NCI-H345 treated with DMSO at 0.1 percent for 48 hours (cell line): ENCODE data around the gene STAT6.
"Not testable (repeated sequence)": the region's sequence is repeated elsewhere in the genome, so short reads cannot be mapped to it uniquely, and the experiment has no call there.

Experiments used
- DNase-seq: peaks from one replicate; lab custom pipeline; 2025; ENCODE audit not compliant: unreplicated experiment; lab: John Stamatoyannopoulos, UW

Gene STAT6

DNA sequence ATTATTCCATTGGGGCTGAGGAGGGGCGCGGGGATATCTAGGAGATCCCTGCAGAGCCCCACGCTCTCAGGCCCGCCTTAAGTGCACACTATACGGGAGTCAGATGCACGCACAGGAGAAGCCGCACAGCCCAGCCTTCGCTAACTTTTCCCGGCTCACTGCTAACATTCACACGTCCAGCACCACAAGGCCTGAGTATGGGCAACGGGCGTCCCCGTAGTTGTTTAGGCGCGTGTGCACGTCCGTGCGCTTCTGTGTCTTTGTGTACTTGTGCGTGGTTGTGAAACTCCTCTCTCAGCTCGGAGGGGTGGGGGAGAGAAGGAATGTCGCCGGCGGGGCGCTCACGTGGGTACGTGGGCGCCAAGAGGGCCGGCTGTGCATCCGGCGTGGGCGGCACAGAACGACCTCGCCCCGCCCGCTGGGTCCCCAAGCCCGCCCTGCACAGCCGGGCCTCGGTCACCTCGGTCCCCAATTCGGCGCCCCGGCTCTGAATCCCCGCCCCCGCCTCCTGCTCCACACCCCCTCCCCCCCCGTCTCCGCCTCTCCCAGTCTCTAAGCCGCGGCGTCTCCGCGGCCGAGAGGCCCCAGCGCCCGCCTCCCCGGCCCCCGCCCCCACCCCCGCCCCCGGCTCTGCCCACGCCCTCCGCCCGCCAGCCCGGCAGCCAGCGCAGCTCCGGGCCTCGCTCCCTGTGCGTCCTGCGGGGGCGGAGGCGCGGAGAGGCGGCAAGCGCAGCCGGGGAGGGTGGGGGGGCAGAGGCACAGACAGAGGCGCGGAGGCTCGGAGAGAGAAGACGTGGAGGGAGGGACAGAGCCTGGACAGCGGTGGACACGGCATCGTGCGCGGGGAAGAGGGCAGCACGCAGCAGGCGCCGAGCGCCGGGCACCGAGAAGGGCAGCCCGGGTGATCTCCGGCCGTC lies 22.6 kb downstream of the STAT6 start, which contains the start of gene NAB2:
Gene NAB2, plus strand, starts transcription at position 761 of the 917 bp plus-strand sequence. CDS start 158 bp downstream, outside the sequence.
- peak; percentile 45 for DNase-seq

DNA sequence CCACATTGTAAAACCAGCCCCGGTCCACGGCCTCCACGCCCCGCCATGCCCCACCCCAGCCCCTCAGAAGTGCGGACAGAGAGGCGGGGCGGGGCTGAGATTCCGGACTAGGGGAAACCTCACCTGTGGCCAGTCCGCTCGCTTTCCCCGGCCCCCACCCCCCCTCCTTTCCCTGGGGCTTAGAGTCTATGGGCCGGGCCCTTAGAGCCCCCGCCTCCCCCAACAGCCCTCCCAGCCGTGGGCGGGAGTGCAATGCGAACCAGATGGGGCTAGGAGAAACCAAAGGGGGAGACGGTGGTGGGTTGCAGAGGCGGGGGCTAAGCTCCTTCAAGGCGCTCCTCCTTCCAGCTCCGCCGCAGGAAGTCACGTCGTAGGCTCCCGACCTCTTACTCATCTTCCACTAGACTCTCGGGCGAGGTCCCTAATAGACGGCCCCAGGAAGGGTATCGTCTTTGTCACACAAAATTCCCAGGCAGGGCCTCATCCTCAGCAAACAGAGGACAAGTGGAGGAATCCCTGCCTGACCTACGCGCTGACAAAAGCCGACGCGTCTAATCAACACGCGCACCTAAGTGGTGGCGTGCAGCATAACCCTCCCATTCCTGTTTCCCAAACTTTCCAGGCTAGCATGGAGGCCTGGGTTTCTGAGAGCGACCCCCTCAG lies 23.3 kb downstream of the STAT6 start:
- DNase-seq, result peak; percentile 38

DNA sequence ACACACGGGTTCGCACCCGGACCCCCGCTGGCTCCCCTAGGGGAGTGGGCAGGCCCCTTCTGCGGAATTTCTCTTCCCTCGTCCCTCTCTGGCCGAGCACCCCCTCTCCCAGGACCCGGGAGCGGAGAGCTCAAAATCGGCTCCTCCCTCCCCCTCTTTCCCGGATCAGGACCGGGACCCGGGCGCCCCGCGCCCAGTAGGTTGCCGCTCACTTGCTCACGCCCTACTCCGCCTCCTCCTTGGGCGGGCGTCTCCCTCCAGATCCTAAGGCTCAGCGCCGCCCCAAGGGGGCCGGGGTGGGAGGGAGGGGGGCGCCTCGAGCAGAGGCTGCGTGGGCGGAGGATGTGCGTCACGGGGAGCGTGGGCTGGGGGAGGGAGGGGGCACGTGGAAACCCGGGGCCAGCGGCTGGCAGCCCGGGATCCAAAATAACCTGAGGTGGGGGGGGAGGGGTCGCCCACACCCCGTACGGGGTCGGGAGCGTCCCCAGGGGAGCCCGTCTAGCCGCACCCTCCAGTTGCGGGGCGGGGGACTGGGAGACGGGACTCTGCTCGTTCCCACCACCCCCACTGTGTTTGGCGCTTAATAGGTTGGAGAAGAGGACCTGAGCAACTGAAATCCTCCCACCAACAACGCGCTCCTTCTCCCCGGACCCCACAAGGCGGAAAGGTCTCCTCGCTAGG lies 24.0 kb downstream of the STAT6 start:
- DNase-seq, result no peak

DNA sequence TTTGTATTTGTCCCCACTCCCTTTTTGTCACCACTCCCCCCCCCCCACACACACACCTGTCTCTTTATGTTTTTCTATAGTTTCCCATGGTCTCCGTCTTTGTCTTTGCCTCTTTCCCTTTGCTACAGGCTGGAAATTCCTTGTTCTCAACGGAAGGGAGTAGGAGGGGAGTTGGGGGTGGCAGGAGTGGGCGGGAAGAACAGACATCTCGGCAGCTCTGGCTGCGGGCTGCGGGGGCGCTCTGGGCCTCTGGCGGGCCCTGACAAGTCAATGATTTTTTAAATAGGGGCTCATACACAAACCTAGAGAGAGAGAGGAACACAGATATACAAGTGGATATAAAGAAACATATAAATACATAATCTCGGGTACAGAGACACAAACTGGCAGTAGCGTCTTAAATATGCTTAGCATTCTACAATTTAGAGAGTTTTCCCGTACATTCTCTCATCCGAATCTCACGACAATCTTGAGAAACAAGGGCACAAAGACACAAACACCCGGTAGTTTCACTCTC lies 24.6 kb downstream of the STAT6 start:
- no peak for DNase-seq

DNA sequence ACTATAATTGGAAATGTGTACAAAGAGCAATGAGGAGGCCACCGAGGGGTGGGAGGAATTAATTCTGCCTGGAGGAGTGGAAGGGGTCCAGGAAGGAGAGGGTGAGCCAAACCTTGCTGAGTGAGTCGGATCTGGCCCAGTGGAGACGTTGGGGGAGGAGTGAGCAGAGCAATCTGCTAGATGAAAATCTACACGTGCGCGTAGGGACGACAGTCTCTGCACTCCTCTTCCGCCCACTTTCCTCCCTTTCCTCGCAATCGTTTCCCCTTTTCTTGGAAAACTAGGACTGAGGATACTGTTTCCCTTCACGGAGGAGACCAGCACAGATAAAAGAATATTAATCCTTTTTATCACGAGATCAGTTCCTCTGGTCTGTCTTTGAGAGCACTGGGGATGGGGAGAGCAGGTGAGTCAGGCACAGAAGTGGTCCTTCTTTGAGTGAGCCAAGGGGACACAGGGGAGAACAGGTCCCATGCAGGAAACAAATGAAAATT lies 25.1 kb downstream of the STAT6 start:
- DNase-seq, result no peak

DNA sequence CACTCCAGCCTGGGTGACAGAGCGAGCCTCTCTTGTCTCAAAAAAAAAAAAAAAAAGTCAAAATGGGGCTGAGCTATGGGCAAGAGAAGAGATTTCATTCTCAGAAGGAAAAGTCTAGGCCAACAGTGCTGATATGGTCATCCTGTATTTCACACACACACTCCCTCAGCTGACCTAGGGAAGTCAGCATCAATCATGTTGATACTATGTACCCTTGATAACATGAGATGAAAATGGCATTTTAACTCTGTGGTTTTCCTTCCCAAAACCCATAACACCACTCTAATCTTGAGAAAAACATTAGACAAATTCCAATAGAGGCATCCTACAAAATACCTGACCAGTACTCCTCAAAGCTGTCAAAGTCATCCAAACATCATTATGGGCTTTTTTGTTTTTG lies 30.3 kb downstream of the STAT6 start:
- no peak for DNase-seq

DNA sequence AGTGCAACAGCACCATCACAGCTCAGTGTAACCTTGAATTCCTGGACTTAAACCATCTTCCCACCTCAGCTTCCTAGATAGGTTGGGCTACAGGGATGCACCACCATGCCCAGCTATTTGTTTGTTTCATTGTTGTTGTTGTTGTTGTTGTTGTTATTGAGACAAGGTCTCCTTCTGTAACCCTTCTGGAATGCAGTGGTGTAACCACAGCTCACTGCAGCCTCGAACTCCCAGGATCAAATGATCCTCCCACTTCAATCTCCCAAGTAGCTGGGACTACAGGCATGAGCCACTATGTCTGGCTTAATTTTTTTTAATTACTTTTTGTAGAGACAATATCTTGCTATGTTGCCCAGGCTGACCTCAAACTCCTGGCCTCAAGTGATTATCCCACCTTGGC lies 31.3 kb downstream of the STAT6 start:
- DNase-seq, result no peak

DNA sequence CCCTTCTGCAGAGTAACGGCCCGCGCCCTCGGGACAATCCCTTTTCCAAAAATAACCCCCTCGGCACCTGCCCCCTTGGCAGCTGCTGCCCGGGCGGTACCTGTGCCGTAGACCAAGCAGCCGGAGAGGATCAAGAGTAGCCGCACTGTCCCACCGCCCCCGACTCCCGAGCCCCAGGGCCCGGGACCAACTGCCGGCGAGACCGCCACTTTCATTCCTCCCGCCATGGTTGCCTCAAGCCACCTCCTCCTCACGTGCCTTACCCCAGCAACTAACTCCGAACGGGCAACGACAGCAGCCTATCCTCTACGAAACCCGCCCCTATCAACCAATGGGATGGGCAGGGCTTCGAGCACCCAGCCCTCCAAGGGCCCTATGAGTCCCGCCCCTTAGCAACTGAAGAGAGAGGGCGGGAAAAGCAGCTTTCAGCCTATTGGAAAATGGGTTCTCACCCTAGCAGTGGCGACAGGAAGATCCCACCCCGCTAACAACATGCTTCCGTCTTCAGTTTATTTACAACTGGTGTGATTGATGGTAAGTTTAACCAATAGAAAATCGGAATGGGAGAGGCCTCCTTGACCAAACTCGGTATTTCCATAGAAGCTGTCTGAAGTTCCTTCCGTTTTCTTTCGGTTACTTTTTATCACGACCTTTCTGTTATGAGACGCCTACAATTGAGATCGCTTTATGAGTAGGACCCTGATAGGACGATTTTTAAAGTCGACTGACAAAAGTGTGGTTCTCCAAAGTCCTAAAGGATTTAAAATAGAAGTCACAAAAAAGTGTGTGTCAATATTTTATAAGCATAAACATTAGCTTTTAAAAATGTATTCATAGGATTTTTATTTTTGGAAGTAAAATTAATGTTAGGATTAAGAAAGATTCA lies 32.4 kb downstream of the STAT6 start, which contains the start of gene NEMP1:
Gene NEMP1, minus strand, starts transcription at position 273 of the 886 bp plus-strand sequence. Its CDS starts 46 bp downstream, at position 227.
- DNase-seq, result peak; percentile 100

DNA sequence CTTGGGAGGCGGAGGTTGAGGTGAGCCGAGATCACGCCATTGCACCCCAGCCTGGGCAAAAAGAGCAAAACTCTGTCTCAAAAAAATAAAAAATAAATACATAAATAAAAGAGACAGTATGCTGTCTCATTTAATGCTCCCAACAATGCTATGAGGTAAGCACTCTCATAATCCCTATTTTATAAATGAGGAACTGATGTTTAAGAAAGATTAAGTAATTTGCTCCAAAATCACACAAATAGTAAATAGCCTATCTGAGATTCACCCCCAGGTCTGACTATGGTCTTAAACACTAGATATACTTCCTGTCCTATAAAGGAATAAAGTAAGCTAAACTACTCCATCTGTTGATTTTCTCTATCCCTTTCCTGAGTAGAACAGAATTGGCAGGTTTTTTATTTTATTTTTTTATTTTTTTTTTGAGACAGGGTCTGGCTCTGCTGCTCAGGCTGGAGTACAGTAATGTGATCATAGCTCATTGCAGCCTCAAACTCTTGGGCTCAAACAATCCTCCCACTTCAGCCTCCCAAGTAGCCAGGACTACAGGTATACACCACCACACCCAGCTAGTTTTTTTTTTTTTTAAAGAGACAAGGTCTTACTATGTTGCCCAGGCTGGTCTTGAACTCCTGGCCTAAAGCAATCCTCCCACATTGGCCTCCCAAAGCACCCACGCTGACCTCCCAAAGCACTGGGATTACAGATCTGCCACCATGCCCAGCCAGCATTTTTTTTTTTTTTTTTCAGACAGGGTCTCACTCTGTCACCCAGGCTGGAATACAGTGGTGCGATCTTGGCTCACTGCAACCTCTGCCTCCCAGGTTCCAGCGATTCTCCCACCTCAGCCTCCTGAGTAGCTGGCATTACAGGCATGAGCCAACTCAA lies 37.4 kb downstream of the STAT6 start:
- DNase-seq, result not testable (repeated sequence)

DNA sequence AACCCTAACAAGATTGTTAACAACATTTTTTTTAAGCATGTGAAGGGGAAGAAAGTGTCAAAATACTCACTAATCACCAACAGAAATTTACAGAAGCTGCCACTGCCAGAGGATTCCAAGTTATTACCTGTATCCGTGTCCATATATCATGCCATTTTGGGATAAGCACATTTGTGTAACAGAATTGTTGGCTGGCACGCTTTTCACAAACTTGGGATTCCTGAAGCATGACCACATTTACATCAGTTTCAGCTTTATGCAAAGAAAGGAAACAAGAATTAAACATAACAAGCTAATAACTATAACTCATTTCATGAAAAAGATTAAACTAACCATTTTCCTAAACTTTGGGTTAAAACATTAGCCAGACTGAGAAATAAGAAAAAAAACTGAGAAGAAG lies 38.5 kb downstream of the STAT6 start:
- no peak for DNase-seq

DNA sequence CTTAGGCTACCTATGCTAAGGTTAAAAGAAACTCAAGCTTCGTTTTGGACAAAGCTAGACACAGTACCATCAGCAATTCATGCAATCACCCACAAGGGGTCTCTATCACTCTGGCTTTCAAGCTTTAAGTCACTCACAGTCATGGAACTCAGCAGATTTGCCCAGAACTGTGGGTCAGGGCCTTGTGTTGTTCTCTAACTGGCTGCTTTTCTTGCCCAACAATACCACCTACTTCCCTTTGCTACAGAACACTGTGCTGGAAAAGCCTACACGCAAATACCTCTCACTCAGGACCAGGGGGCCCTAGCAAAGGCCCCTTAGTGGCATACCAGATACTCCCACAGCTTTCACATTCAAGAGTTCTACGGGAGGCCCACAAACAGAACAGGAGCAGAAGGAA lies 41.6 kb downstream of the STAT6 start:
- DNase-seq, result peak; percentile 25

DNA sequence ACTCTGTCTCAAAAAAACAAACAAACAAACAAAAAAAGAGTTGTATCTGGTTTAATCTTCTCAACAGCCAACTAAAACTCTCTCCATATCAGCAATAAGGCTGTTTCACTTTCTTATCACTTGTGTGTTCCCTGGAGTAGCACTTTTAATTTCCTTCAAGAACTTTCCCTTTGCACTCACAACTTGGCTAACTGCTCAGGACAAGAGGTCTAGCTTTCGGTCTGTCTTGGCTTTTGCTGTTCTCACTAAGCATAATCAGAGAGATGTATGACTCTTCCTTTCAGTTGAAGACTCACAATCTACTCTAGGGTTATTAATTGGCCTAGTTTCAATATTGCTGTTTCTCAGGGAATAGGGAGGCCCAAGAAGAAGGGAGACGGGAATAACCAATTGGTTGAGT lies 44.9 kb downstream of the STAT6 start:
- DNase-seq, result no peak

DNA sequence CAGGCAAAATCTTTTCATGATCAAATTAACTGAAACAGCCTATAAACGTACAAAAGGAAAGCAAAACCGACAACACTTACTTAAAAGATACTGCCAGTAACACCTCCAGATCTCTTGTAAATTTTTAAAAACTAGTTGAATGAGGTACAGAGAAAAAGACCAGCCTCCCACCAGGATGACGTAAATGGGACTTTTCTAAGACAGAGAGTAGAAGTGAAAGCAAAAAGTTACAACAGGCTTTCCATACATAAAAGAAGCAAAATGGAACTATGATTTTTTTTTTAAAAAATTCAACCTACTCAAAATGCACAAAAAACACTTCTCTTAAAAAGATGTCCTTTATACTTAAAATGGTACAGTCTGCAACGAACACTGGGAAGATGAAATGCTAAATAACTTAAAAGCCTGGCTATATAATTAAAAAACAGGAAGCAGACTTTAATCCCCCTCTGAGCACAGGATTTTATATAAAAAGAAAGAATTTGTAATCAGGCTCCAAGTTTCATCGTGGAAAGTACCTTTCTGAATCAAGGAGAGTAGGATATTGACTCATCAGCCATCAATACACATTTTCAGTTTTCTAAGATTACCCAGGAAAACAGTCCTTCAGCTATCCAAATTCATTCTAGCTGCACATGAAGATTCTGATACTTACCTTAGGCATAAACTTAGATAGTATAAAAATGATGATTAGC lies 47.0 kb downstream of the STAT6 start:
- no peak for DNase-seq

DNA sequence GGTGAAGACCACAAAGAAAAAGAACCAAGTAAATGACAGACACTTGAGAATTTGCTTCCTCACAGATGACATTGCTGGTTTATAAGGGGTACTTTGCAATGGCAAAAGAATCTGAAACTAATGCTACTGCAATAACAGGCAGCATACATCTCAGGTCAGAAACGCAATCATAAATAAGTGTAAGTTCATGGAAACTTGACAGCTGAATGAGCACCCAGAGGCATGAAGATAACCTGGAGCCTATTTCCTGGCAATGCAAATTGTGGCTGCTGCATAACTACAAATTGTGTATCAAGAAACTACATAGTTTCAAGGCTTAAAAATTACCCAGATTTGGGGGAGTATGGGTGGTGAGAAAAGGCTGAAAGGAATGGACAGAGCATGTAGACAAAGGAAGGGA lies 52.7 kb downstream of the STAT6 start:
- DNase-seq, result no peak

DNA sequence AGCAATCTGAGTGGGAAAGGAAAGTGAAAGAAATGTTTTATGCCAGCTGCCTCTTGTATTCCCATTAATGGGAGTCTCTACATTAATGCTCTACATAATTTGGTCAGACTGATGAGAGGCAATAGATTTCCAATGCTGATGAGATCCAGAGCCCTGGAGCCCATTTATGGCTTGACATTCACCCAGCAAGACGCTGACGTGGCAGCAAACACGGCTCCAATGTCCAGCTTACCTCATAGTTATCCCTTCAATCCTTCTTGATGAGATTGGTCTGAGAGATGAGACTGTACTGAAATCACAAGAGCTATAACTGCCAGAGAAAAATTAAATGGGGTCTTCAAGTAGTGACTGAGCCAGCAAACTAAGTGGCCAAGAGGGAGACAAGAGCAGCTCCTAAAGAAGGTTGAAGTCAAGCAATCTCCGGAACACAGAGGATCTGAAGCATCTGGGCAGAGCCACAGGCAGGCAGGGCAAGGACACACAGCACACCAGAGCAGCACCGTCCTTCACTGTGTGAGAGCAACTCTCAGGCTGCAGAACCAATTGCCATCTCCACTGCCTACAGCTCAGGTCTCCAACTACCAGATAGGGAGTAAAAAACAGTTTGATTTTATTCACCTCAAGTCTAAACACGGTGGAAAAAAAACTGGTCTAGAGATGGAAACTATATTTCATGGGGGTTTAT lies 54.0 kb downstream of the STAT6 start:
- no peak for DNase-seq

DNA sequence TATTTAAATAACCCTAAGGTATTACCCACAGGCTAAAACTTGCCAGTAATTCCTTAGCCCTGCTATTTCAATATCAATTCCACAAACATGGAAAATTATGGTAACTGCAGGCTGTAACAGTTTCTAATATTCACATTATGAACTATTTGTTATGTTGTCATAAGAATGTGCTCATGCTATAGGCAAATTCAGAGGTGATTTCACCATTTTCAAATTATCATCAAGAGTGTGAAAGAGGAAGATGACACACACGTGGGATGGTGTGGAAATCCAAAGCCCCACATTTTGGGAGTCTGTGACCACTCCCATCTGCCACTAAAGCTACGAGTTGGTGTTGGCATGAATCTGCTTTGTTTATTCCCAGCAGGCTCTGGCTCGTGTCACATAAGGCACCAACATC lies 55.3 kb downstream of the STAT6 start:
- no peak for DNase-seq

DNA sequence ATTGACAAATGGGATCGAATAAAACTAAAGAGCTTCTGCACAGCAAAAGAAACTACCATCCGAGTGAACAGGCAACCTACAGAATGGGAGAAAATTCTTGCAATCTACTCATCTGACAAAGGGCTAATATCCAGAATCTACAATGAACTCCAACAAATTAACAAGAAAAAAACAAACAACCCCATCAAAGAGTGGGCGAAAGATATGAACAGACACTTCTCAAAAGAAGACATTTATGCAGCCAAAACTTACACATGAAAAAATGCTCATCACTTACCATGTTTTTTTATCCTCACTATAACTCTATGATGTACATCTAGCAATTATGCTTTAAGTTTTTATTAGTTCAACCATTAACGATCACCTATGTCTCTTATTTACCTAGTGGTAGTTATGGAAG lies 57.3 kb downstream of the STAT6 start:
- not testable (repeated sequence) for DNase-seq

DNA sequence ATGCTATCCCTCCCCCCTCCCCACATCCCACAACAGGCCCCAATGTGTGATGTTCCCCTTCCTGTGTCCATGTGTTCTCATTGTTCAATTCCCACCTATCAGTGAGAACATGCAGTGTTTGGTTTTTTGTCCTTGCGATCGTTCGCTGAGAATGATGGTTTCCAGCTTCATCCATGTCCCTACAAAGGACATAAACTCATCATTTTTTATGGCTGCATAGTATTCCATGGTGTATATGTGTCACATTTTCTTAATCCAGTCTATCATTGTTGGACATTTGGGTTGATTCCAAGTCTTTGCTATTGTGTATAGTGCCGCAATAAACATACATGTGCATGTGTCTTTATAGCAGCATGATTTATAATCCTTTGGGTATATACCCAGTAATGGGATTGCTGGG lies 58.0 kb downstream of the STAT6 start:
- DNase-seq, result not testable (repeated sequence)
